HepG2 (cell line): Measurements from ENCODE around the gene MACROD2.

Experiments
- FOSL2 ChIP-seq: sonication (generic); formaldehyde crosslinking; IDR thresholded peaks from 2 replicates; pipeline ENCODE4 v1.4.0; 2020; ENCODE audit warnings: missing genetic modification reagents
- HIVEP1 ChIP-seq: sonication (generic); formaldehyde crosslinking; IDR thresholded peaks from 2 replicates; pipeline ENCODE4 v1.4.0; 2020; ENCODE audit warnings: mild to moderate bottlenecking, missing genetic modification reagents
- MXI1 ChIP-seq: IDR thresholded peaks from 3 replicates; pipeline ENCODE4 v1.6.1; 2012; ENCODE audit warnings: low read depth, low read length, inconsistent platforms, borderline replicate concordance
- SMARCC2 ChIP-seq: fragments of 450-650 bp; IDR thresholded peaks from 2 replicates; pipeline ENCODE4 v1.6.1; 2017; ENCODE audit warnings: antibody characterized with exemption, mild to moderate bottlenecking
- SUZ12 ChIP-seq: fragments of 150-350 bp; IDR thresholded peaks from 2 replicates; pipeline ENCODE4 v1.6.1; 2014; ENCODE audit warnings: low read depth, low read length
- ZNF207 ChIP-seq: fragments of 450-650 bp; IDR thresholded peaks from 2 replicates; pipeline ENCODE4 v1.6.1; 2016; ENCODE audit warnings: antibody characterized with exemption, borderline replicate concordance
- TF ChIP-seq, protein P1 (sequence below): sonication (generic); formaldehyde crosslinking; IDR thresholded peaks from 2 replicates; pipeline ENCODE4 v1.4.0; 2020; ENCODE audit warnings: missing genetic modification reagents
- TF ChIP-seq, protein P2 (sequence below): sonication (generic); formaldehyde crosslinking; IDR thresholded peaks from 2 replicates; pipeline ENCODE4 v1.5.0; 2020; ENCODE audit warnings: mild to moderate bottlenecking, missing genetic modification reagents, moderate library complexity
- TF ChIP-seq, protein P3 (sequence below): sonication (generic); formaldehyde crosslinking; IDR thresholded peaks from 2 replicates; pipeline ENCODE4 v1.4.0; 2020; ENCODE audit warnings: low read depth, mild to moderate bottlenecking, missing genetic modification reagents
- TF ChIP-seq, protein P4 (sequence below): sonication (generic); formaldehyde crosslinking; IDR thresholded peaks from 2 replicates; pipeline ENCODE4 v1.4.0; 2020; ENCODE audit warnings: missing genetic modification reagents

DNA sequence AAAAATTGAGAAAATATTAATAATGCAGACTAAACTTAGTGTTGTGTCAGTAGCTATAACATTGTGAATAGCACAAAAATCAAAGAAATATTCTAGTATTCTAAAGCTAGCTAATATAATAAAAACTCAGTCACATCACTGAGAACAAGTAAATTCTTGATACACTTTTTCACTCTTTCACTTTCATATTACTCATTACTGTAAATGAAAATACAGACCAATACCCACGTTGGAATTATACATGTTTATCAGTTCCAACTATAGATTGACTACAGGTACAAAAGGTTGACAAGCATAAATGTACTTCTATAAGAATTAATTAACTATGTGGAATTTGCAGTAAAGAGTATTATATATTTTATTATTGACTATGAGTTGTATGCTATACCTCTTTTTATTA is 1385.5 kb downstream of the MACROD2 start:
- TF ChIP-seq, protein P1, sequence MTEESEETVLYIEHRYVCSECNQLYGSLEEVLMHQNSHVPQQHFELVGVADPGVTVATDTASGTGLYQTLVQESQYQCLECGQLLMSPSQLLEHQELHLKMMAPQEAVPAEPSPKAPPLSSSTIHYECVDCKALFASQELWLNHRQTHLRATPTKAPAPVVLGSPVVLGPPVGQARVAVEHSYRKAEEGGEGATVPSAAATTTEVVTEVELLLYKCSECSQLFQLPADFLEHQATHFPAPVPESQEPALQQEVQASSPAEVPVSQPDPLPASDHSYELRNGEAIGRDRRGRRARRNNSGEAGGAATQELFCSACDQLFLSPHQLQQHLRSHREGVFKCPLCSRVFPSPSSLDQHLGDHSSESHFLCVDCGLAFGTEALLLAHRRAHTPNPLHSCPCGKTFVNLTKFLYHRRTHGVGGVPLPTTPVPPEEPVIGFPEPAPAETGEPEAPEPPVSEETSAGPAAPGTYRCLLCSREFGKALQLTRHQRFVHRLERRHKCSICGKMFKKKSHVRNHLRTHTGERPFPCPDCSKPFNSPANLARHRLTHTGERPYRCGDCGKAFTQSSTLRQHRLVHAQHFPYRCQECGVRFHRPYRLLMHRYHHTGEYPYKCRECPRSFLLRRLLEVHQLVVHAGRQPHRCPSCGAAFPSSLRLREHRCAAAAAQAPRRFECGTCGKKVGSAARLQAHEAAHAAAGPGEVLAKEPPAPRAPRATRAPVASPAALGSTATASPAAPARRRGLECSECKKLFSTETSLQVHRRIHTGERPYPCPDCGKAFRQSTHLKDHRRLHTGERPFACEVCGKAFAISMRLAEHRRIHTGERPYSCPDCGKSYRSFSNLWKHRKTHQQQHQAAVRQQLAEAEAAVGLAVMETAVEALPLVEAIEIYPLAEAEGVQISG (CRISPR knock-in tag): no peak
- TF ChIP-seq MXI1 (no peak), ZNF207 (no peak), HIVEP1 (CRISPR knock-in tag) (no peak), SMARCC2 (no peak), SUZ12 (no peak), FOSL2 (CRISPR knock-in tag) (no peak)
- TF ChIP-seq, protein P2, sequence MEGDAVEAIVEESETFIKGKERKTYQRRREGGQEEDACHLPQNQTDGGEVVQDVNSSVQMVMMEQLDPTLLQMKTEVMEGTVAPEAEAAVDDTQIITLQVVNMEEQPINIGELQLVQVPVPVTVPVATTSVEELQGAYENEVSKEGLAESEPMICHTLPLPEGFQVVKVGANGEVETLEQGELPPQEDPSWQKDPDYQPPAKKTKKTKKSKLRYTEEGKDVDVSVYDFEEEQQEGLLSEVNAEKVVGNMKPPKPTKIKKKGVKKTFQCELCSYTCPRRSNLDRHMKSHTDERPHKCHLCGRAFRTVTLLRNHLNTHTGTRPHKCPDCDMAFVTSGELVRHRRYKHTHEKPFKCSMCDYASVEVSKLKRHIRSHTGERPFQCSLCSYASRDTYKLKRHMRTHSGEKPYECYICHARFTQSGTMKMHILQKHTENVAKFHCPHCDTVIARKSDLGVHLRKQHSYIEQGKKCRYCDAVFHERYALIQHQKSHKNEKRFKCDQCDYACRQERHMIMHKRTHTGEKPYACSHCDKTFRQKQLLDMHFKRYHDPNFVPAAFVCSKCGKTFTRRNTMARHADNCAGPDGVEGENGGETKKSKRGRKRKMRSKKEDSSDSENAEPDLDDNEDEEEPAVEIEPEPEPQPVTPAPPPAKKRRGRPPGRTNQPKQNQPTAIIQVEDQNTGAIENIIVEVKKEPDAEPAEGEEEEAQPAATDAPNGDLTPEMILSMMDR (CRISPR knock-in tag): no peak
- TF ChIP-seq, protein P3, sequence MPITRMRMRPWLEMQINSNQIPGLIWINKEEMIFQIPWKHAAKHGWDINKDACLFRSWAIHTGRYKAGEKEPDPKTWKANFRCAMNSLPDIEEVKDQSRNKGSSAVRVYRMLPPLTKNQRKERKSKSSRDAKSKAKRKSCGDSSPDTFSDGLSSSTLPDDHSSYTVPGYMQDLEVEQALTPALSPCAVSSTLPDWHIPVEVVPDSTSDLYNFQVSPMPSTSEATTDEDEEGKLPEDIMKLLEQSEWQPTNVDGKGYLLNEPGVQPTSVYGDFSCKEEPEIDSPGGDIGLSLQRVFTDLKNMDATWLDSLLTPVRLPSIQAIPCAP (CRISPR knock-in tag): no peak
- TF ChIP-seq, protein P4, sequence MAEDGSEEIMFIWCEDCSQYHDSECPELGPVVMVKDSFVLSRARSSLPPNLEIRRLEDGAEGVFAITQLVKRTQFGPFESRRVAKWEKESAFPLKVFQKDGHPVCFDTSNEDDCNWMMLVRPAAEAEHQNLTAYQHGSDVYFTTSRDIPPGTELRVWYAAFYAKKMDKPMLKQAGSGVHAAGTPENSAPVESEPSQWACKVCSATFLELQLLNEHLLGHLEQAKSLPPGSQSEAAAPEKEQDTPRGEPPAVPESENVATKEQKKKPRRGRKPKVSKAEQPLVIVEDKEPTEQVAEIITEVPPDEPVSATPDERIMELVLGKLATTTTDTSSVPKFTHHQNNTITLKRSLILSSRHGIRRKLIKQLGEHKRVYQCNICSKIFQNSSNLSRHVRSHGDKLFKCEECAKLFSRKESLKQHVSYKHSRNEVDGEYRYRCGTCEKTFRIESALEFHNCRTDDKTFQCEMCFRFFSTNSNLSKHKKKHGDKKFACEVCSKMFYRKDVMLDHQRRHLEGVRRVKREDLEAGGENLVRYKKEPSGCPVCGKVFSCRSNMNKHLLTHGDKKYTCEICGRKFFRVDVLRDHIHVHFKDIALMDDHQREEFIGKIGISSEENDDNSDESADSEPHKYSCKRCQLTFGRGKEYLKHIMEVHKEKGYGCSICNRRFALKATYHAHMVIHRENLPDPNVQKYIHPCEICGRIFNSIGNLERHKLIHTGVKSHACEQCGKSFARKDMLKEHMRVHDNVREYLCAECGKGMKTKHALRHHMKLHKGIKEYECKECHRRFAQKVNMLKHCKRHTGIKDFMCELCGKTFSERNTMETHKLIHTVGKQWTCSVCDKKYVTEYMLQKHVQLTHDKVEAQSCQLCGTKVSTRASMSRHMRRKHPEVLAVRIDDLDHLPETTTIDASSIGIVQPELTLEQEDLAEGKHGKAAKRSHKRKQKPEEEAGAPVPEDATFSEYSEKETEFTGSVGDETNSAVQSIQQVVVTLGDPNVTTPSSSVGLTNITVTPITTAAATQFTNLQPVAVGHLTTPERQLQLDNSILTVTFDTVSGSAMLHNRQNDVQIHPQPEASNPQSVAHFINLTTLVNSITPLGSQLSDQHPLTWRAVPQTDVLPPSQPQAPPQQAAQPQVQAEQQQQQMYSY: no peak
